ENCODE results near the gene ARRB1. TPM values are rescaled to one million over a fixed set of nuclear protein-coding genes. Genes with fewer than 3 reads are reported as not detected.

The ARRB1 gene
- total and polyA plus RNA-seq, 2 of the 13 experiments (the other 11 are each of a cell fraction or from before 2014, with no cell fraction given): 22.5 to 35.7 TPM

DNA sequence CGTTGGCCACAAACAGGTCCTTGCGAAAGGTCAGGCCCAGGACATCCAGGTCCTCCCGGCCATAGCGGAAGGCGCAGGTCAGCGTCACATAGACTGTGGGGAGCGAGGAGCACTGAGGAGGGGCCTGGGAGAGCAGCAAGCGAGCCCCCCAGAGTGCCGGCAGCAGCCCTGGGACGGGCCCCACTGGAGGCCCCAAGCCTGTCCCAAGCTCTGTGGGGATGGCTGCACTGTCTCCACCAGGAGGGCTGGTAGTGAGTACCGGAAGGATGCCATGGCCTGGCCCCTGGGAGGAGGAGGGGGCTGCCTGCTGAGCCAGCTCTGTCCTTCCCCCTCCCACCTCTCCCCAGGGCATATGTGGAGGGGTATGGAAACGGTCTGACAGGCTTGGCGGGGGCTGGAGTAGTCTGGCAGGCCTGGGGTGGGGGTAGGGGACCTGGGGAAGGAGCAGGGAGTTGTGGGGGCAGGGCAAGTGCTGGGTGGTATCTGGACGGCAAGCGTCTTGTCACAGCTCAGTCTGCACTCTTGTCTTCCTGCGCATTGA lies 68.0 kb downstream of the ARRB1 start:
- no peak overlapping the region for H3K4me2 ChIP-seq (ENCODE audit: low read depth, low read length)
- H3K36me3 ChIP-seq (replicated peaks in 1 of 2; ENCODE audit: control insufficient read depth in 1 of 2, insufficient read depth in 2 of 2, low read length in 2 of 2): peaks cover 20 to 54% of the 10 kb centered on the region in 2 experiments
- no peak for ATAC-seq
- no peaks in the 10 kb centered on the region for H3K79me2 ChIP-seq (ENCODE audit: insufficient read depth, low read length)
- CTCF ChIA-PET (ENCODE audit: low intra/inter-chr PET ratio, low total read pairs): no interaction called here
- no TSS peak for BruUV-seq (replicated peaks)
- H3K9me3 ChIP-seq (ENCODE audit: low read length): no peaks in the 10 kb centered on the region
- intact Hi-C loops (cut with micrococcal nuclease; ENCODE audit: unreplicated experiment) (no loop called here), in situ Hi-C loops (cut with HindIII; ENCODE audit: extremely low pct_ligation_motif_present, low pct_unique_long_range_greater_than_20kb) (loop anchor here (5.0 kb wide), 1 partner anchor 99 kb away; no protein-coding TSS in a partner anchor)
- H3K27ac ChIP-seq (ENCODE audit: extremely low read length, insufficient read depth, low read length): no peak overlapping the region
- 92% methylated on average over 12 of the region's 16 CpGs for WGBS (ENCODE audit: low lambda C conversion rate)
- no peaks in the 10 kb centered on the region for H3K27me3 ChIP-seq (ENCODE audit: control insufficient read depth in 1 of 2, insufficient read depth in 2 of 2, low read length in 2 of 2)
- no peak overlapping the region for H2AFZ ChIP-seq (ENCODE audit: low read length)
- H3K4me1 ChIP-seq (ENCODE audit: insufficient read depth, low read length): peaks cover 30% of the 10 kb centered on the region
- H3K4me3 ChIP-seq (replicated peaks in 1 of 3; ENCODE audit: insufficient read depth in 1 of 3, low read depth in 2 of 3, low read length in 3 of 3): no peak overlapping the region
- peaks cover 8% of the 10 kb centered on the region; the same call in 1 of the 2 replicates for H4K20me1 ChIP-seq (ENCODE audit: insufficient read depth, low read length)
- DNase-seq (ENCODE audit: low spot score): no peak
- POLR2A ChIA-PET: no interaction called here
- no peak overlapping the region for H3K9ac ChIP-seq (ENCODE audit: insufficient read depth, low read depth, low read length)
- FAIRE-seq: no peak
- no peak for TF ChIP-seq ZNF709 (CRISPR knock-in tag; IDR thresholded peaks at IDR 0.05)
- TF ChIP-seq NFE2L1 (CRISPR knock-in tag; IDR thresholded peaks at IDR 0.05; ENCODE audit: borderline replicate concordance): no peak
- no peak for TF ChIP-seq ZNF3 (CRISPR knock-in tag; IDR thresholded peaks at IDR 0.05)
- no peak for TF ChIP-seq ZNF180 (CRISPR knock-in tag; IDR thresholded peaks at IDR 0.05; ENCODE audit: borderline replicate concordance, low read depth)
- TF ChIP-seq ZBTB7A (CRISPR knock-in tag; IDR thresholded peaks at IDR 0.05): no peak
- TF ChIP-seq ZFY (CRISPR knock-in tag; IDR thresholded peaks at IDR 0.05): no peak
- TF ChIP-seq PAX8 (CRISPR knock-in tag; IDR thresholded peaks at IDR 0.05; ENCODE audit: borderline replicate concordance): no peak
- TF ChIP-seq, protein P1, sequence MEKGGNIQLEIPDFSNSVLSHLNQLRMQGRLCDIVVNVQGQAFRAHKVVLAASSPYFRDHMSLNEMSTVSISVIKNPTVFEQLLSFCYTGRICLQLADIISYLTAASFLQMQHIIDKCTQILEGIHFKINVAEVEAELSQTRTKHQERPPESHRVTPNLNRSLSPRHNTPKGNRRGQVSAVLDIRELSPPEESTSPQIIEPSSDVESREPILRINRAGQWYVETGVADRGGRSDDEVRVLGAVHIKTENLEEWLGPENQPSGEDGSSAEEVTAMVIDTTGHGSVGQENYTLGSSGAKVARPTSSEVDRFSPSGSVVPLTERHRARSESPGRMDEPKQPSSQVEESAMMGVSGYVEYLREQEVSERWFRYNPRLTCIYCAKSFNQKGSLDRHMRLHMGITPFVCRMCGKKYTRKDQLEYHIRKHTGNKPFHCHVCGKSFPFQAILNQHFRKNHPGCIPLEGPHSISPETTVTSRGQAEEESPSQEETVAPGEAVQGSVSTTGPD (CRISPR knock-in tag; IDR thresholded peaks at IDR 0.05): no peak
- TF ChIP-seq, protein P2, sequence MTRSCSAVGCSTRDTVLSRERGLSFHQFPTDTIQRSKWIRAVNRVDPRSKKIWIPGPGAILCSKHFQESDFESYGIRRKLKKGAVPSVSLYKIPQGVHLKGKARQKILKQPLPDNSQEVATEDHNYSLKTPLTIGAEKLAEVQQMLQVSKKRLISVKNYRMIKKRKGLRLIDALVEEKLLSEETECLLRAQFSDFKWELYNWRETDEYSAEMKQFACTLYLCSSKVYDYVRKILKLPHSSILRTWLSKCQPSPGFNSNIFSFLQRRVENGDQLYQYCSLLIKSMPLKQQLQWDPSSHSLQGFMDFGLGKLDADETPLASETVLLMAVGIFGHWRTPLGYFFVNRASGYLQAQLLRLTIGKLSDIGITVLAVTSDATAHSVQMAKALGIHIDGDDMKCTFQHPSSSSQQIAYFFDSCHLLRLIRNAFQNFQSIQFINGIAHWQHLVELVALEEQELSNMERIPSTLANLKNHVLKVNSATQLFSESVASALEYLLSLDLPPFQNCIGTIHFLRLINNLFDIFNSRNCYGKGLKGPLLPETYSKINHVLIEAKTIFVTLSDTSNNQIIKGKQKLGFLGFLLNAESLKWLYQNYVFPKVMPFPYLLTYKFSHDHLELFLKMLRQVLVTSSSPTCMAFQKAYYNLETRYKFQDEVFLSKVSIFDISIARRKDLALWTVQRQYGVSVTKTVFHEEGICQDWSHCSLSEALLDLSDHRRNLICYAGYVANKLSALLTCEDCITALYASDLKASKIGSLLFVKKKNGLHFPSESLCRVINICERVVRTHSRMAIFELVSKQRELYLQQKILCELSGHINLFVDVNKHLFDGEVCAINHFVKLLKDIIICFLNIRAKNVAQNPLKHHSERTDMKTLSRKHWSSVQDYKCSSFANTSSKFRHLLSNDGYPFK (CRISPR knock-in tag; IDR thresholded peaks at IDR 0.05; ENCODE audit: borderline replicate concordance): no peak
- no peak for TF ChIP-seq ZNF720 (CRISPR knock-in tag; IDR thresholded peaks at IDR 0.05)
- no peak for TF ChIP-seq FOXA1 (IDR thresholded peaks at IDR 0.05)
- no peak for TF ChIP-seq FOXA1 (CRISPR knock-in tag; IDR thresholded peaks at IDR 0.05)
- TF ChIP-seq, protein P3, sequence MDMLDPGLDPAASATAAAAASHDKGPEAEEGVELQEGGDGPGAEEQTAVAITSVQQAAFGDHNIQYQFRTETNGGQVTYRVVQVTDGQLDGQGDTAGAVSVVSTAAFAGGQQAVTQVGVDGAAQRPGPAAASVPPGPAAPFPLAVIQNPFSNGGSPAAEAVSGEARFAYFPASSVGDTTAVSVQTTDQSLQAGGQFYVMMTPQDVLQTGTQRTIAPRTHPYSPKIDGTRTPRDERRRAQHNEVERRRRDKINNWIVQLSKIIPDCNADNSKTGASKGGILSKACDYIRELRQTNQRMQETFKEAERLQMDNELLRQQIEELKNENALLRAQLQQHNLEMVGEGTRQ (IDR thresholded peaks at IDR 0.05; ENCODE audit: low read depth, low read length): no peak
- TF ChIP-seq, protein P3 (CRISPR knock-in tag; IDR thresholded peaks at IDR 0.05; ENCODE audit: borderline replicate concordance): no peak
- TF ChIP-seq PRPF4 (IDR thresholded peaks at IDR 0.05; ENCODE audit: low read depth, low read length, poor library complexity, severe bottlenecking): no peak
- TF ChIP-seq MIER3 (CRISPR knock-in tag; IDR thresholded peaks at IDR 0.05; ENCODE audit: borderline replicate concordance): no peak
- TF ChIP-seq, protein P4, sequence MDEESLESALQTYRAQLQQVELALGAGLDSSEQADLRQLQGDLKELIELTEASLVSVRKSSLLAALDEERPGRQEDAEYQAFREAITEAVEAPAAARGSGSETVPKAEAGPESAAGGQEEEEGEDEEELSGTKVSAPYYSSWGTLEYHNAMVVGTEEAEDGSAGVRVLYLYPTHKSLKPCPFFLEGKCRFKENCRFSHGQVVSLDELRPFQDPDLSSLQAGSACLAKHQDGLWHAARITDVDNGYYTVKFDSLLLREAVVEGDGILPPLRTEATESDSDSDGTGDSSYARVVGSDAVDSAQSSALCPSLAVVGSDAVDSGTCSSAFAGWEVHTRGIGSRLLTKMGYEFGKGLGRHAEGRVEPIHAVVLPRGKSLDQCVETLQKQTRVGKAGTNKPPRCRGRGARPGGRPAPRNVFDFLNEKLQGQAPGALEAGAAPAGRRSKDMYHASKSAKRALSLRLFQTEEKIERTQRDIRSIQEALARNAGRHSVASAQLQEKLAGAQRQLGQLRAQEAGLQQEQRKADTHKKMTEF (CRISPR knock-in tag; IDR thresholded peaks at IDR 0.05): no peak
- no peak for TF ChIP-seq GFI1 (CRISPR knock-in tag; IDR thresholded peaks at IDR 0.05; ENCODE audit: borderline replicate concordance)
